ENCODE data around the gene DCLK3.

The DCLK3 gene

GRCh38 chr3:36763850-36764703 lies at the start of gene DCLK3:
DCLK3 (minus strand) TSS chr3:36764553; CDS start chr3:36764263, 290 bp downstream.
- no peak for DNase-seq

- no peak for DNase-seq
Measured at GRCh38 chr3:36813305-36813704, 49.0 kb upstream of the DCLK3 start.

- no peak for DNase-seq
Measured at GRCh38 chr3:36812240-36812639, 47.9 kb upstream of the DCLK3 start.

GRCh38 chr3:36811768-36812167 lies 47.4 kb upstream of the DCLK3 start:
- DNase-seq = no peak

- no peak for DNase-seq
Measured at GRCh38 chr3:36804295-36805055, 40.1 kb upstream of the DCLK3 start.

GRCh38 chr3:36803091-36803791 lies 38.9 kb upstream of the DCLK3 start:
- no peak for DNase-seq

GRCh38 chr3:36800533-36801116 lies 36.3 kb upstream of the DCLK3 start:
- no peak for DNase-seq

- peak; percentile 63 for DNase-seq
Measured at GRCh38 chr3:36796881-36797280, 32.5 kb upstream of the DCLK3 start.

- no peak for DNase-seq
Measured at GRCh38 chr3:36796161-36796560, 31.8 kb upstream of the DCLK3 start.

- DNase-seq = no peak
Measured at GRCh38 chr3:36795622-36796021, 31.3 kb upstream of the DCLK3 start.

GRCh38 chr3:36792342-36792741 lies 28.0 kb upstream of the DCLK3 start:
- peak; percentile 24 for DNase-seq

GRCh38 chr3:36790765-36791164 lies 26.4 kb upstream of the DCLK3 start:
- no peak for DNase-seq

- DNase-seq = no peak
Measured at GRCh38 chr3:36786921-36787890, 22.9 kb upstream of the DCLK3 start.

- peak; percentile 71 for DNase-seq
Measured at GRCh38 chr3:36784138-36784635, 19.8 kb upstream of the DCLK3 start.

- no peak for DNase-seq
Measured at GRCh38 chr3:36777424-36778218, 13.3 kb upstream of the DCLK3 start.

- no peak for DNase-seq
Measured at GRCh38 chr3:36776436-36776835, 12.1 kb upstream of the DCLK3 start.

- DNase-seq = peak; percentile 69
Measured at GRCh38 chr3:36774052-36774451, 9.7 kb upstream of the DCLK3 start.

GRCh38 chr3:36771931-36772330 lies 7.6 kb upstream of the DCLK3 start:
- DNase-seq = no peak

GRCh38 chr3:36769926-36770325 lies 5.6 kb upstream of the DCLK3 start:
- no peak for DNase-seq

GRCh38 chr3:36765104-36765503 lies 751 bp upstream of the DCLK3 start:
- no peak for DNase-seq

GRCh38 chr3:36764704-36765038 lies 318 bp upstream of the DCLK3 start:
- no peak for DNase-seq
